ENCODE data around the gene KHDC1L.

Gene KHDC1L

GRCh38 chr6:73180076-73180738 lies 45.1 kb downstream of the KHDC1L start:
- no peak overlapping the region for H3K27ac ChIP-seq

GRCh38 chr6:73177221-73177944 lies 47.9 kb downstream of the KHDC1L start:
- no peak overlapping the region for H3K27ac ChIP-seq
- TF ChIP-seq ZFX (IDR thresholded peaks at IDR 0.05; ENCODE audit: borderline replicate concordance) (no peak), CTCF (IDR thresholded peaks at IDR 0.05) (no peak)

More at GRCh38 chr6:73180076-73180738, 45.1 kb downstream of the KHDC1L start:
- TF ChIP-seq CTCF (IDR thresholded peaks at IDR 0.05) (no peak), ZFX (IDR thresholded peaks at IDR 0.05; ENCODE audit: borderline replicate concordance) (no peak)

- TF ChIP-seq CTCF (IDR thresholded peaks at IDR 0.05), result no peak
- no peak for TF ChIP-seq ZFX (IDR thresholded peaks at IDR 0.05; ENCODE audit: borderline replicate concordance)
- no peak overlapping the region for H3K27ac ChIP-seq
These were observed 49.2 kb downstream of the KHDC1L start for GRCh38 chr6:73176057-73176456.

GRCh38 chr6:73174646-73175045 lies 50.6 kb downstream of the KHDC1L start:
- no peak overlapping the region for H3K27ac ChIP-seq
- TF ChIP-seq ZFX (IDR thresholded peaks at IDR 0.05; ENCODE audit: borderline replicate concordance) (no peak), CTCF (IDR thresholded peaks at IDR 0.05) (no peak)

Data from 22Rv1 (cell line).